HEK293 (cell line): ENCODE measurements around the gene AGFG1.

Experiments
- CTCF ChIA-PET: fragments of 350-600 bp; formaldehyde crosslinking; extraction: SDS; loops from one replicate; lab custom pipeline; 2021; ENCODE audit warnings: antibody characterized with exemption; lab: Yijun Ruan, JAX
- POLR2A ChIA-PET: fragments of 300-600 bp; formaldehyde crosslinking; extraction: SDS; loops from one replicate; lab custom pipeline; 2020; ENCODE audit warnings: antibody characterized with exemption, inconsistent platforms; lab: Yijun Ruan, JAX
- H3K27ac ChIP-seq: fragments of 200-500 bp; sonication (Bioruptor generic); 2 replicates; pipeline ENCODE4 v1.5.1; 2014; ENCODE audit warnings: low read depth, low read length, control low read depth, inconsistent platforms; ENCODE audit errors: extremely low read depth
- H3K36me3 ChIP-seq, 2 experiments: fragments of 200-500 bp in 1 of 2; sonication (Bioruptor generic) in 1 of 2; 1 replicate in 1 of 2; 2 replicates in 1 of 2; pipeline ENCODE4 v1.5.1; 2014 to 2017; ENCODE audit warnings: inconsistent platforms in 2 of 2, low read length in 2 of 2; ENCODE audit not compliant: control insufficient read depth in 2 of 2, insufficient read depth in 1 of 2
- H3K4me1 ChIP-seq: fragments of 200-500 bp; sonication (Bioruptor generic); 2 replicates; pipeline ENCODE4 v1.5.1; 2014; ENCODE audit warnings: mild to moderate bottlenecking, low read length, inconsistent platforms; ENCODE audit not compliant: control insufficient read depth, insufficient read depth
- H3K4me3 ChIP-seq: 2 replicates; pipeline ENCODE4 v1.5.1; 2011; ENCODE audit warnings: low read depth, mild to moderate bottlenecking, control low read depth, low read length, moderate library complexity
- H3K9me3 ChIP-seq: fragments of 200-500 bp; sonication (Bioruptor generic); 2 replicates; pipeline ENCODE4 v1.5.1; 2014; ENCODE audit warnings: low read depth, low read length, inconsistent platforms; ENCODE audit not compliant: control insufficient read depth, insufficient read depth
- GLIS1 ChIP-seq: fragments of 450-650 bp; formaldehyde crosslinking; IDR thresholded peaks from 2 replicates; pipeline ENCODE4 v1.5.1; 2016; ENCODE audit warnings: missing biosample characterization, missing genetic modification characterization
- HOXA7 ChIP-seq: sonication (generic); formaldehyde crosslinking; IDR thresholded peaks from 2 replicates; pipeline ENCODE4 v1.8.1; 2022; ENCODE audit warnings: missing genetic modification reagents, borderline replicate concordance
- KLF1 ChIP-seq: fragments of 450-650 bp; formaldehyde crosslinking; IDR thresholded peaks from 2 replicates; pipeline ENCODE4 v1.5.1; 2016; ENCODE audit warnings: missing biosample characterization, missing genetic modification characterization
- SP2 ChIP-seq: fragments of 450-650 bp; formaldehyde crosslinking; IDR thresholded peaks from 2 replicates; pipeline ENCODE4 v1.5.1; 2016; ENCODE audit warnings: missing biosample characterization, missing genetic modification characterization
- SP3 ChIP-seq: fragments of 450-650 bp; formaldehyde crosslinking; IDR thresholded peaks from 2 replicates; pipeline ENCODE4 v1.5.1; 2016; ENCODE audit warnings: missing biosample characterization, missing genetic modification characterization
- ZBTB1 ChIP-seq: fragments of 450-650 bp; formaldehyde crosslinking; IDR thresholded peaks from 2 replicates; pipeline ENCODE4 v1.5.1; 2016; ENCODE audit warnings: missing biosample characterization, missing genetic modification characterization
- ZBTB8A ChIP-seq: fragments of 450-650 bp; formaldehyde crosslinking; IDR thresholded peaks from 2 replicates; pipeline ENCODE4 v1.5.1; 2016; ENCODE audit warnings: missing biosample characterization, missing genetic modification characterization
- ZNF211 ChIP-seq: fragments of 450-650 bp; formaldehyde crosslinking; IDR thresholded peaks from 2 replicates; pipeline ENCODE4 v1.5.1; 2016; ENCODE audit warnings: low read depth, missing biosample characterization, missing genetic modification characterization
- ZNF223 ChIP-seq: fragments of 450-650 bp; formaldehyde crosslinking; IDR thresholded peaks from 2 replicates; pipeline ENCODE4 v1.5.1; 2016; ENCODE audit warnings: missing biosample characterization, missing genetic modification characterization
- ZNF501 ChIP-seq: fragments of 450-650 bp; formaldehyde crosslinking; IDR thresholded peaks from 2 replicates; pipeline ENCODE4 v1.5.1; 2016; ENCODE audit warnings: missing biosample characterization, missing genetic modification characterization
- ZNF510 ChIP-seq: fragments of 450-650 bp; formaldehyde crosslinking; IDR thresholded peaks from 2 replicates; pipeline ENCODE4 v1.5.1; 2018; ENCODE audit warnings: mild to moderate bottlenecking, missing genetic modification characterization, missing biosample characterization; ENCODE audit not compliant: insufficient replicate concordance
- ZNF544 ChIP-seq: fragments of 450-650 bp; formaldehyde crosslinking; IDR thresholded peaks from 2 replicates; pipeline ENCODE4 v1.5.0; 2017; ENCODE audit warnings: missing biosample characterization, missing genetic modification characterization
- ZNF549 ChIP-seq: fragments of 450-650 bp; IDR thresholded peaks from 2 replicates; pipeline ENCODE4 v1.5.1; 2018; ENCODE audit warnings: missing biosample characterization, missing genetic modification characterization, mild to moderate bottlenecking, inconsistent platforms, moderate library complexity
- ZNF654 ChIP-seq: fragments of 450-650 bp; formaldehyde crosslinking; IDR thresholded peaks from 2 replicates; pipeline ENCODE4 v1.5.1; 2016; ENCODE audit warnings: low read depth, missing biosample characterization, missing genetic modification characterization
- ZNF658 ChIP-seq: fragments of 450-650 bp; formaldehyde crosslinking; IDR thresholded peaks from 2 replicates; pipeline ENCODE4; 2016; ENCODE audit warnings: missing biosample characterization, missing genetic modification characterization
- TF ChIP-seq, protein P1 (sequence below): fragments of 450-650 bp; formaldehyde crosslinking; IDR thresholded peaks from 2 replicates; pipeline ENCODE4 v1.5.1; 2016; ENCODE audit warnings: missing biosample characterization, missing genetic modification characterization
- TF ChIP-seq, protein P2 (sequence below): fragments of 450-650 bp; IDR thresholded peaks from 2 replicates; pipeline ENCODE4 v1.5.1; 2018; ENCODE audit warnings: missing biosample characterization, missing genetic modification characterization
- TF ChIP-seq, protein P3 (sequence below): fragments of 450-650 bp; formaldehyde crosslinking; IDR thresholded peaks from 2 replicates; pipeline ENCODE4 v1.5.1; 2016; ENCODE audit warnings: missing biosample characterization, missing genetic modification characterization
- TF ChIP-seq, protein P4 (sequence below): fragments of 450-650 bp; formaldehyde crosslinking; conservative IDR thresholded peaks from 2 replicates; pipeline ENCODE4 v1.5.1; 2016; ENCODE audit warnings: low read depth, missing biosample characterization, missing genetic modification characterization
- TF ChIP-seq, protein P5 (sequence below): fragments of 450-650 bp; formaldehyde crosslinking; IDR thresholded peaks from 2 replicates; pipeline ENCODE4 v1.5.1; 2016; ENCODE audit warnings: missing biosample characterization, missing genetic modification characterization, low read depth

Gene AGFG1

DNA sequence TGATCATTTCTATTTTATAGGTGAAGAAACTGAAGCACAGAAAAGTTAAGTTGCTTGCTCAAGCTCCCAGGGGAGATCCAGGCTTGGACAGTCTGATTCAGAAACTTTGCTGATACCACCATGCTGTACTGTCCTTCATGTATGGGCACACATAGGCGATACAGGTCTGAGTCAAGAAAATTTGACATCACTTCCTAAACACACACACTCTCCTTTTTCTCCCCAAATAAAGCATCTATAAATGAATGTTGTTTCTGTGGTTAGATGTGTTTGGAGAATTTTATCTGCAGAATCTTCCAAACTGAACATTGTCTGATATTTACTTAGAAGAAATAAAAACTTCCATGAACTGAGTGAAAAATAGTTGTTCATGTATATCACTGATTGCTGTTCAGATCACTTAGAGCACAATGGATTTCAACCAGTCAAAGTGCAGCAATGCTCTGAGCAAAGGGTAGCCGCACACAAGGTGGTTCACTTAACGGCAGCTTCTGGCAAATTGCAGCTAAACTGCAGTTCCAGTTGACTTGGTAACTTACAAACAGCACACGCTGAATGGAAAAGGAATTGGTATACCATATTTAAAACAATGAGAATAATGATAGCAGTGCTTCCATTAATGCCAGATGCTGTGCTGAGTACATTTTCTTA is 10.0 kb upstream of the AGFG1 start:
- H3K4me3 ChIP-seq, result no peak overlapping the region
- H3K27ac ChIP-seq, result no peak overlapping the region
- peaks cover 13% of the 10 kb centered on the region for H3K4me1 ChIP-seq
- POLR2A ChIA-PET, result no interaction called here
- TF ChIP-seq KLF1 (tag by site-specific recombination) (no peak), ZBTB8A (tag by site-specific recombination) (no peak), HOXA7 (CRISPR knock-in tag) (no peak), ZNF549 (tag by site-specific recombination) (no peak), ZNF544 (tag by site-specific recombination) (no peak), ZNF501 (tag by site-specific recombination) (no peak), SP3 (tag by site-specific recombination) (no peak), ZNF223 (tag by site-specific recombination) (no peak)
- TF ChIP-seq, protein P1, sequence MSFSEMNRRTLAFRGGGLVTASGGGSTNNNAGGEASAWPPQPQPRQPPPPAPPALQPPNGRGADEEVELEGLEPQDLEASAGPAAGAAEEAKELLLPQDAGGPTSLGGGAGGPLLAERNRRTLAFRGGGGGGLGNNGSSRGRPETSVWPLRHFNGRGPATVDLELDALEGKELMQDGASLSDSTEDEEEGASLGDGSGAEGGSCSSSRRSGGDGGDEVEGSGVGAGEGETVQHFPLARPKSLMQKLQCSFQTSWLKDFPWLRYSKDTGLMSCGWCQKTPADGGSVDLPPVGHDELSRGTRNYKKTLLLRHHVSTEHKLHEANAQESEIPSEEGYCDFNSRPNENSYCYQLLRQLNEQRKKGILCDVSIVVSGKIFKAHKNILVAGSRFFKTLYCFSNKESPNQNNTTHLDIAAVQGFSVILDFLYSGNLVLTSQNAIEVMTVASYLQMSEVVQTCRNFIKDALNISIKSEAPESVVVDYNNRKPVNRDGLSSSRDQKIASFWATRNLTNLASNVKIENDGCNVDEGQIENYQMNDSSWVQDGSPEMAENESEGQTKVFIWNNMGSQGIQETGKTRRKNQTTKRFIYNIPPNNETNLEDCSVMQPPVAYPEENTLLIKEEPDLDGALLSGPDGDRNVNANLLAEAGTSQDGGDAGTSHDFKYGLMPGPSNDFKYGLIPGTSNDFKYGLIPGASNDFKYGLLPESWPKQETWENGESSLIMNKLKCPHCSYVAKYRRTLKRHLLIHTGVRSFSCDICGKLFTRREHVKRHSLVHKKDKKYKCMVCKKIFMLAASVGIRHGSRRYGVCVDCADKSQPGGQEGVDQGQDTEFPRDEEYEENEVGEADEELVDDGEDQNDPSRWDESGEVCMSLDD, result no peak
- TF ChIP-seq, protein P2, sequence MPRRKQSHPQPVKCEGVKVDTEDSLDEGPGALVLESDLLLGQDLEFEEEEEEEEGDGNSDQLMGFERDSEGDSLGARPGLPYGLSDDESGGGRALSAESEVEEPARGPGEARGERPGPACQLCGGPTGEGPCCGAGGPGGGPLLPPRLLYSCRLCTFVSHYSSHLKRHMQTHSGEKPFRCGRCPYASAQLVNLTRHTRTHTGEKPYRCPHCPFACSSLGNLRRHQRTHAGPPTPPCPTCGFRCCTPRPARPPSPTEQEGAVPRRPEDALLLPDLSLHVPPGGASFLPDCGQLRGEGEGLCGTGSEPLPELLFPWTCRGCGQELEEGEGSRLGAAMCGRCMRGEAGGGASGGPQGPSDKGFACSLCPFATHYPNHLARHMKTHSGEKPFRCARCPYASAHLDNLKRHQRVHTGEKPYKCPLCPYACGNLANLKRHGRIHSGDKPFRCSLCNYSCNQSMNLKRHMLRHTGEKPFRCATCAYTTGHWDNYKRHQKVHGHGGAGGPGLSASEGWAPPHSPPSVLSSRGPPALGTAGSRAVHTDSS (tag by site-specific recombination), result no peak
- CTCF ChIA-PET, result interaction anchor here (1.1 kb wide), 1 partner anchor 9 kb away, joined by 5 read pairs; no protein-coding TSS in a partner anchor
- H3K36me3 ChIP-seq, result no peaks in the 10 kb centered on the region
- H3K9me3 ChIP-seq, result no peaks in the 10 kb centered on the region

DNA sequence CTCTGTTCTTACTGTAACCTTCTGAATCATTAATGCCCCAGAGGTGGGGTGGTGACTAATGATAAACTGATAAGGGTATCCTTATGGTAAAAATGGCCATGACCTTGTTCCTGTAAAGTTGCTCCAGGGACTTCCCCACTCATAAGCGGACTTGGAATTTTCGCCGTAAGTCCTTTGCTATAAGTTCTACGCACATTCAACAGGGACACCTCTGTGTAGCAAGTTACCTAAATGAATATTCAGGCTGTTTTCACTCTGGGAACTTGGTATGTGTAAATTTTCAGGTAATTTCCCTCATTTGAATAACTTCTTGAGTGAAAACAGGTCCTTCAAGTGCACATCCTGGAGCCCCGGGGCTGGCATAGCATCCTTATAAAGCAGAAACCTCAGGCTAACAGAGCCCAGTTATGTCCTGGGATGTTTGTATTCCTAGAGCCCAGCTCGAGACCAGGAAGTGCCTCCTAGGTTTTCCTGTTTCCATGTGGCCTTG is 9.4 kb upstream of the AGFG1 start:
- TF ChIP-seq, protein P3, sequence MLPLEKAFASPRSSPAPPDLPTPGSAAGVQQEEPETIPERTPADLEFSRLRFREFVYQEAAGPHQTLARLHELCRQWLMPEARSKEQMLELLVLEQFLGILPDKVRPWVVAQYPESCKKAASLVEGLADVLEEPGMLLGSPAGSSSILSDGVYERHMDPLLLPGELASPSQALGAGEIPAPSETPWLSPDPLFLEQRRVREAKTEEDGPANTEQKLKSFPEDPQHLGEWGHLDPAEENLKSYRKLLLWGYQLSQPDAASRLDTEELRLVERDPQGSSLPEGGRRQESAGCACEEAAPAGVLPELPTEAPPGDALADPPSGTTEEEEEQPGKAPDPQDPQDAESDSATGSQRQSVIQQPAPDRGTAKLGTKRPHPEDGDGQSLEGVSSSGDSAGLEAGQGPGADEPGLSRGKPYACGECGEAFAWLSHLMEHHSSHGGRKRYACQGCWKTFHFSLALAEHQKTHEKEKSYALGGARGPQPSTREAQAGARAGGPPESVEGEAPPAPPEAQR (tag by site-specific recombination), result no peak
- TF ChIP-seq ZBTB1 (no peak), SP2 (tag by site-specific recombination) (no peak), ZNF654 (no peak), ZNF510 (tag by site-specific recombination) (no peak), ZNF658 (no peak), GLIS1 (no peak), ZNF211 (tag by site-specific recombination) (no peak)
- TF ChIP-seq, protein P4, sequence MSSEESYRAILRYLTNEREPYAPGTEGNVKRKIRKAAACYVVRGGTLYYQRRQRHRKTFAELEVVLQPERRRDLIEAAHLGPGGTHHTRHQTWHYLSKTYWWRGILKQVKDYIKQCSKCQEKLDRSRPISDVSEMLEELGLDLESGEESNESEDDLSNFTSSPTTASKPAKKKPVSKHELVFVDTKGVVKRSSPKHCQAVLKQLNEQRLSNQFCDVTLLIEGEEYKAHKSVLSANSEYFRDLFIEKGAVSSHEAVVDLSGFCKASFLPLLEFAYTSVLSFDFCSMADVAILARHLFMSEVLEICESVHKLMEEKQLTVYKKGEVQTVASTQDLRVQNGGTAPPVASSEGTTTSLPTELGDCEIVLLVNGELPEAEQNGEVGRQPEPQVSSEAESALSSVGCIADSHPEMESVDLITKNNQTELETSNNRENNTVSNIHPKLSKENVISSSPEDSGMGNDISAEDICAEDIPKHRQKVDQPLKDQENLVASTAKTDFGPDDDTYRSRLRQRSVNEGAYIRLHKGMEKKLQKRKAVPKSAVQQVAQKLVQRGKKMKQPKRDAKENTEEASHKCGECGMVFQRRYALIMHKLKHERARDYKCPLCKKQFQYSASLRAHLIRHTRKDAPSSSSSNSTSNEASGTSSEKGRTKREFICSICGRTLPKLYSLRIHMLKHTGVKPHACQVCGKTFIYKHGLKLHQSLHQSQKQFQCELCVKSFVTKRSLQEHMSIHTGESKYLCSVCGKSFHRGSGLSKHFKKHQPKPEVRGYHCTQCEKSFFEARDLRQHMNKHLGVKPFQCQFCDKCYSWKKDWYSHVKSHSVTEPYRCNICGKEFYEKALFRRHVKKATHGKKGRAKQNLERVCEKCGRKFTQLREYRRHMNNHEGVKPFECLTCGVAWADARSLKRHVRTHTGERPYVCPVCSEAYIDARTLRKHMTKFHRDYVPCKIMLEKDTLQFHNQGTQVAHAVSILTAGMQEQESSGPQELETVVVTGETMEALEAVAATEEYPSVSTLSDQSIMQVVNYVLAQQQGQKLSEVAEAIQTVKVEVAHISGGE (tag by site-specific recombination), result no peak
- TF ChIP-seq, protein P5, sequence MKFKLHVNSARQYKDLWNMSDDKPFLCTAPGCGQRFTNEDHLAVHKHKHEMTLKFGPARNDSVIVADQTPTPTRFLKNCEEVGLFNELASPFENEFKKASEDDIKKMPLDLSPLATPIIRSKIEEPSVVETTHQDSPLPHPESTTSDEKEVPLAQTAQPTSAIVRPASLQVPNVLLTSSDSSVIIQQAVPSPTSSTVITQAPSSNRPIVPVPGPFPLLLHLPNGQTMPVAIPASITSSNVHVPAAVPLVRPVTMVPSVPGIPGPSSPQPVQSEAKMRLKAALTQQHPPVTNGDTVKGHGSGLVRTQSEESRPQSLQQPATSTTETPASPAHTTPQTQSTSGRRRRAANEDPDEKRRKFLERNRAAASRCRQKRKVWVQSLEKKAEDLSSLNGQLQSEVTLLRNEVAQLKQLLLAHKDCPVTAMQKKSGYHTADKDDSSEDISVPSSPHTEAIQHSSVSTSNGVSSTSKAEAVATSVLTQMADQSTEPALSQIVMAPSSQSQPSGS (tag by site-specific recombination), result no peak
- TF ChIP-seq, all 188 proteins: peak for 0
- Histone ChIP-seq H3K27ac (no peak overlapping the region), H3K4me1 (peaks cover 13% of the 10 kb centered on the region), H3K36me3 (no peaks in the 10 kb centered on the region), H3K9me3 (no peaks in the 10 kb centered on the region), H3K4me3 (no peak overlapping the region)
- CTCF ChIA-PET, result interaction anchor here (0.6 to 1.1 kb wide), 2 partner anchors 9 to 77 kb away, joined by 5 to 6 read pairs; no protein-coding TSS in a partner anchor
- POLR2A ChIA-PET, result no interaction called here
